Upper lobe of left lung (tissue), 4 donors: ENCODE data around the gene XYLT2.

Experiments used
- CTCF ChIP-seq, 6 experiments: fragments of 450-650 bp in 4 of 6; fragments of 200-600 bp in 2 of 6; sonication (generic) in 2 of 6; IDR thresholded peaks; one replicate each; pipeline ENCODE4 v1.5.1; 2016 to 2019; ENCODE audit warnings: antibody characterized with exemption in 6 of 6
- EP300 ChIP-seq, 4 donors: sonication (generic); formaldehyde crosslinking; IDR thresholded peaks; one replicate each; pipeline ENCODE4 v1.5.1; 2017; ENCODE audit warnings: antibody characterized with exemption in 4 of 4, control low read depth in 2 of 4
- POLR2A ChIP-seq, 4 donors: fragments of 450-650 bp; IDR thresholded peaks; one replicate each; pipeline ENCODE4 v1.5.1; 2016 to 2017; ENCODE audit warnings: antibody characterized with exemption in 4 of 4, mild to moderate bottlenecking in 2 of 4
- POLR2AphosphoS5 ChIP-seq, 2 donors: sonication (generic); formaldehyde crosslinking; IDR thresholded peaks; one replicate each; pipeline ENCODE4 v1.5.1; 2017; ENCODE audit warnings: antibody characterized with exemption in 2 of 2

- TF ChIP-seq CTCF (IDR thresholded peaks at IDR 0.05) (no peak), EP300 (IDR thresholded peaks at IDR 0.05) (no peak), POLR2A (IDR thresholded peaks at IDR 0.05) (no peak), POLR2AphosphoS5 (IDR thresholded peaks at IDR 0.05) (no peak)
Observed at GRCh38 chr17:50326831-50327364, 19.0 kb upstream of the XYLT2 start.
